Upper lobe of right lung (tissue), 1 donor: ENCODE results near the gene ZPLD1. TPM values are rescaled to one million over a fixed set of nuclear protein-coding genes. Genes with fewer than 3 reads are reported as not detected.

Source experiments
- ATAC-seq: fragments of 200-7000 bp; cut with Tn5 transposase; one replicate; pipeline ENCODE4 v1.9.1; 2020; ENCODE audit warnings: mild to moderate bottlenecking, moderate library complexity
- DNase-seq: peaks from one replicate; pipeline ENCODE4 v3.0.0-alpha.2; 2020
- H3K27ac ChIP-seq: fragments of 200-600 bp; one replicate; pipeline ENCODE4 v1.8.0; 2022
- H3K27me3 ChIP-seq: fragments of 200-600 bp; one replicate; pipeline ENCODE4 v1.8.0; 2022; ENCODE audit warnings: mild to moderate bottlenecking
- H3K36me3 ChIP-seq: fragments of 200-600 bp; one replicate; pipeline ENCODE4 v1.8.0; 2022
- H3K4me1 ChIP-seq: fragments of 200-600 bp; one replicate; pipeline ENCODE4 v1.8.0; 2022
- H3K4me3 ChIP-seq: fragments of 200-600 bp; one replicate; pipeline ENCODE4 v1.8.0; 2022; ENCODE audit warnings: mild to moderate bottlenecking
- H3K9me3 ChIP-seq: fragments of 200-600 bp; one replicate; pipeline ENCODE4 v1.8.0; 2022
- intact Hi-C: fragments of 100-400 bp; cut with DNase I; formaldehyde crosslinking; loops from one replicate; pipeline ENCODE4 v1.11.0; 2022
- total RNA-seq: library from RNA; stranded (reverse); fragmentation: NEBNext Ultra II Directional; extraction: Animal tissue kit (Norgen Biotek cat#: 25700); gene quantifications from one replicate; pipeline ENCODE4 v1.2.1, GENCODE V29; 2021
- TF ChIP-seq, protein P1 (sequence below): fragments of 200-600 bp; IDR thresholded peaks from one replicate; pipeline ENCODE4 v1.8.0; 2022; ENCODE audit warnings: antibody characterized with exemption
- donor health status: DM: no; HTN: yes; CAD: no; lungs with severe emphysema.

ZPLD1 gene
- total RNA-seq, 1 donor from 2014 or later = not detected

DNA sequence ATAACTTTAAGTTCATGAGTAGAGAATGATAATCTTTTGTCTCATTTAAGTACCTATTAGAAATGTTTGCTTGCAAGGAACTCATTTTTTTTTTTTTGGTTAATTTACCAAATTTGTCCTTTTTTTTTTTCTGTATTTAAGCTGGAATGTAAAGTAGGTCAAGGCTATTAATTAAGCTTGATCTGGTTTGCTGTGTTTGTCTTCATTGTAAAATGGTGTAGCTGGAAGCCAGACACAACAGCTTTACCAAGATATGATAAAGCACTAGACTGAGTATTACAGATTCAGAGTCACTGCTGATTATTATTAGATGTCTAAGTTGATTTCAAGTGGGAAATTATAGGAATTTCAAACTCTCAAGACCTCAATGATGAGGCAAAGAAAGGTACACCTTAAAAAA is 15.0 kb upstream of the ZPLD1 start:
- Histone ChIP-seq H3K27me3 (no peaks in the 10 kb centered on the region), H3K4me3 (no peak overlapping the region), H3K4me1 (no peaks in the 10 kb centered on the region), H3K9me3 (no peaks in the 10 kb centered on the region), H3K27ac (no peak overlapping the region), H3K36me3 (no peaks in the 10 kb centered on the region)
- ATAC-seq (no peak), DNase-seq (no peak)
- intact Hi-C loops = no loop called here
- TF ChIP-seq, protein P1, sequence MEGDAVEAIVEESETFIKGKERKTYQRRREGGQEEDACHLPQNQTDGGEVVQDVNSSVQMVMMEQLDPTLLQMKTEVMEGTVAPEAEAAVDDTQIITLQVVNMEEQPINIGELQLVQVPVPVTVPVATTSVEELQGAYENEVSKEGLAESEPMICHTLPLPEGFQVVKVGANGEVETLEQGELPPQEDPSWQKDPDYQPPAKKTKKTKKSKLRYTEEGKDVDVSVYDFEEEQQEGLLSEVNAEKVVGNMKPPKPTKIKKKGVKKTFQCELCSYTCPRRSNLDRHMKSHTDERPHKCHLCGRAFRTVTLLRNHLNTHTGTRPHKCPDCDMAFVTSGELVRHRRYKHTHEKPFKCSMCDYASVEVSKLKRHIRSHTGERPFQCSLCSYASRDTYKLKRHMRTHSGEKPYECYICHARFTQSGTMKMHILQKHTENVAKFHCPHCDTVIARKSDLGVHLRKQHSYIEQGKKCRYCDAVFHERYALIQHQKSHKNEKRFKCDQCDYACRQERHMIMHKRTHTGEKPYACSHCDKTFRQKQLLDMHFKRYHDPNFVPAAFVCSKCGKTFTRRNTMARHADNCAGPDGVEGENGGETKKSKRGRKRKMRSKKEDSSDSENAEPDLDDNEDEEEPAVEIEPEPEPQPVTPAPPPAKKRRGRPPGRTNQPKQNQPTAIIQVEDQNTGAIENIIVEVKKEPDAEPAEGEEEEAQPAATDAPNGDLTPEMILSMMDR = no peak

DNA sequence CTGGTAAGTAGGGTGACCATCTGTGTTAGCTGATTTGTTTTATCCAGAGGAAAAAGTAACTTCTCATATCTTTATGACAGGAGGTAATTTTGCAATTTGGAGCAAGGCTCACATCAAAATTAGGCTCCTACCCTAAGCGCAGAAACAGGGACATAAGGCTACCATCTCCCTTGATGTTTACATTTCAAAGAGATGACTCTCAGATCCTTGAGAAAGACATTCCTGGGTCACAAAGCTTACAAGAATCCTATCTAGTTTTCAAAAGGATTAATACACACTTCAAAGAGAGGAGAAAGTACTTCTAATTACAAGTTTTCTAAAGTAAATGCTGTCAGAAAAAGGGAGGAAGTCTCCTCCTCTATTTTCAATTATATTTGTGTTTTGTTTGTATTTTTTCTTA is 7.0 kb downstream of the ZPLD1 start:
- Histone ChIP-seq H3K27ac (no peak overlapping the region), H3K4me3 (no peak overlapping the region), H3K4me1 (no peaks in the 10 kb centered on the region), H3K36me3 (no peaks in the 10 kb centered on the region), H3K27me3 (no peaks in the 10 kb centered on the region), H3K9me3 (no peaks in the 10 kb centered on the region)
- no peak for ATAC-seq
- TF ChIP-seq, protein P1 = no peak
- no peak for DNase-seq
- intact Hi-C loops = no loop called here

DNA sequence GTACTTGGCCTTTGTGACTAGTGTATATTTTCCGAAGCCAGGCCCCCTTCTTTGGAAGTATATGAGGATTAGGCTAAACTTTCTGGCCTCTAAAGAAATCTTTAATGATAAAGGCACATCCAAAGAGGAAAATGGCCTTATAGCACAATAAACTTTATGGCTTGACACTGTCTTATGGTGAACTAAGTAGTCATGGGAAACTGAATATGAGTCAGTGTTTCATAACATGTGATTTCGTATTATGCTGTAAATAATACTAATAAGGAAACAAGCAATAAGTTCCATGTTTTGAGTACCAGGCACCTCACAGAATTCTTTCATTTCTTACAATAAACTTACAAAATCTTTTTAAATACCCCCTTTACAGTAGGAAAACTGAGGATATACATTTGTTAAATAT is 8.2 kb downstream of the ZPLD1 start:
- no peaks in the 10 kb centered on the region for H3K4me1 ChIP-seq
- DNase-seq = no peak
- H3K4me3 ChIP-seq = no peak overlapping the region
- TF ChIP-seq, protein P1 = no peak
- H3K9me3 ChIP-seq = no peaks in the 10 kb centered on the region
- no peak overlapping the region for H3K27ac ChIP-seq
- H3K27me3 ChIP-seq = no peaks in the 10 kb centered on the region
- H3K36me3 ChIP-seq = no peaks in the 10 kb centered on the region
- intact Hi-C loops = no loop called here
- no peak for ATAC-seq

DNA sequence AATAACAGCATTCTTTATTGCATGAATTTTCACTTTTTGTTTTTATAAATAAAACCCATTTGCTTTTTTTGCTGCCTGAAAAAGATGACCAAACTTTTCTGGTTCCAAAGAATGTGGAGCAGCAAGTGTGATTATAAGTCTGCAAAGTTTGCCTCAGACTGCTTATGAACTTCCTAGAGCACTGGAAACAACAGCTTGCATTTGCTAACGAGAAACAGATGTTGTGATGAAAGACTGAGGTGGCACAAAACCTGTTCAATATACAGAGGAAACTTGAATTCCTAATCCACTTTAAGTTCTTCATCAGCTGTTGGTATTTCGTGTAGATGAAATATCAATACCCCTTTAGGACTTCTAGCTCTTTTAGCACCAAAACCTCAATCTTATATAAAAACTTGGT is 9.3 kb downstream of the ZPLD1 start:
- Histone ChIP-seq H3K36me3 (no peaks in the 10 kb centered on the region), H3K27ac (no peak overlapping the region), H3K27me3 (no peaks in the 10 kb centered on the region), H3K4me1 (no peaks in the 10 kb centered on the region), H3K4me3 (no peak overlapping the region), H3K9me3 (no peaks in the 10 kb centered on the region)
- intact Hi-C loops = no loop called here
- no peak for DNase-seq
- ATAC-seq = no peak
- TF ChIP-seq, protein P1 = no peak

DNA sequence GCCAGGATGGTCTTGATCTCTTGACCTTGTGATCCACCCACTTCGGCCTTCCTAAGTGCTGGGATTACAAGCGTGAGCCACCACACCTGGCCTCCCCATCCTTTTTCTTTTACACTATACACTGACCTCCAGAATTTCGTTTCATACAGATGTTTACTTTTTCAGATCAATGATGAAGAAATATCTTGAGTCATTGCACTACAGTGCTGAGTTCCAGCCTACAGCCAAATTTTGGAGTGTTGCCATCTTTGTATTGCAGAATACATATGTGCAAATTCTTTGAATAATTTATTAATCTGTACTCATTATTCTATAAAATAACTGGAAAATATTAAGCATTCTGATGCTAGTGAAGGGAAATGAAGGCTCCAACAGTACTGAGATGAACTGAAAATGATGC is 12.5 kb downstream of the ZPLD1 start:
- ATAC-seq (no peak), DNase-seq (no peak)
- Histone ChIP-seq H3K4me3 (no peak overlapping the region), H3K27me3 (no peaks in the 10 kb centered on the region), H3K36me3 (no peaks in the 10 kb centered on the region), H3K4me1 (no peaks in the 10 kb centered on the region), H3K9me3 (no peaks in the 10 kb centered on the region), H3K27ac (no peak overlapping the region)
- intact Hi-C loops = no loop called here
- TF ChIP-seq, protein P1 = no peak

DNA sequence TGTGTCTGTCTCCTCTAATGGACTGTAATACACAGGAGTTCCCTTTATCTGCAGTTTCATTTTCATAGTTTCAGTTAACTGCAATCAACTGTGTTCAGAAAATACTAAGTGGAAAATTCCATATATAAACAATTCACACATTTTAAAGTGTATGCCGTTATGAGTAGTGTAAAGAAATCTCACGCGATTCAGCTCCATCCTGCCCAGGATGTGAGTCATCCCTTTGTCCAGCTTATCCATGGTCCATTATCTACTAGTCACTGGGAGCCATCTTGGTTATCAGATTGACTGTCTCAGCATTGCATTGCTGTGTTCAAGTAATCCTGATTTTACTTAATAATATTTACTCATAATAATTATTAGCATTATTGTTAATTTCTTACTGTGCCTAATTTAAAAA is 14.5 kb downstream of the ZPLD1 start:
- H3K4me1 ChIP-seq = no peaks in the 10 kb centered on the region
- no peaks in the 10 kb centered on the region for H3K9me3 ChIP-seq
- TF ChIP-seq, protein P1 = no peak
- ATAC-seq = no peak
- H3K4me3 ChIP-seq = no peak overlapping the region
- no peak for DNase-seq
- H3K27me3 ChIP-seq = no peaks in the 10 kb centered on the region
- no peaks in the 10 kb centered on the region for H3K36me3 ChIP-seq
- intact Hi-C loops = no loop called here
- H3K27ac ChIP-seq = no peak overlapping the region
